Tibial artery (tissue), 4 donors: ENCODE results near the gene NPHP3.

Source experiments
- DNase-seq, 2 donors: peaks; one replicate each; pipeline ENCODE4 v3.0.0-alpha.2; 2019
- H3K27ac ChIP-seq, 2 donors: fragments of 200-600 bp; sonication (generic) in 1 of 2; 1 replicate in 1 of 2; 2 replicates in 1 of 2; pipeline ENCODE4 v1.5.1; 2018 to 2019; ENCODE audit warnings: mild to moderate bottlenecking in 1 of 2
- H3K27me3 ChIP-seq, 2 donors: fragments of 200-600 bp; sonication (generic) in 1 of 2; one replicate each; pipeline versions ENCODE4 v1.5.1 to v1.6.0; 2016 to 2019
- H3K36me3 ChIP-seq, 3 donors: fragments of 200-600 bp; sonication (generic) in 2 of 3; one replicate each; pipeline ENCODE4 v1.5.1; 2016 to 2019; ENCODE audit warnings: mild to moderate bottlenecking in 2 of 3
- H3K4me1 ChIP-seq, 4 donors: fragments of 200-600 bp; sonication (generic) in 2 of 4; 1 replicate in 3 of 4; 2 replicates in 1 of 4; pipeline ENCODE4 v1.5.1; 2016 to 2019
- H3K4me3 ChIP-seq, 2 donors: fragments of 200-600 bp; sonication (generic) in 1 of 2; 1 replicate in 1 of 2; 2 replicates in 1 of 2; pipeline ENCODE4 v1.5.1; 2018 to 2019; ENCODE audit warnings: mild to moderate bottlenecking in 2 of 2
- H3K9me3 ChIP-seq, 3 donors: fragments of 200-600 bp; sonication (generic) in 1 of 3; one replicate each; pipeline ENCODE4 v1.5.1; 2016 to 2019
- CTCF ChIP-seq, 2 experiments: fragments of 200-600 bp in 1 of 2; fragments of 450-650 bp in 1 of 2; IDR thresholded peaks; one replicate each; pipeline ENCODE4 v1.5.1; 2017 to 2019; ENCODE audit warnings: antibody characterized with exemption in 2 of 2, mild to moderate bottlenecking in 1 of 2, moderate library complexity in 1 of 2
- intact Hi-C: fragments of 100-400 bp; cut with DNase I; formaldehyde crosslinking; loops from one replicate; pipeline ENCODE4 v1.15.0; 2023; ENCODE audit warnings: low total_unique reads

NPHP3 gene

GRCh38 chr3:132652640-132653270, 69.5 kb downstream of the NPHP3 start:
- peaks cover 0 to under 1% (median 0%) of the 10 kb centered on the region in 4 donors for H3K4me1 ChIP-seq
- no peak overlapping the region for H3K27ac ChIP-seq
- no peaks in the 10 kb centered on the region for H3K9me3 ChIP-seq
- TF ChIP-seq CTCF (IDR thresholded peaks at IDR 0.05), result no peak
- no peaks in the 10 kb centered on the region for H3K36me3 ChIP-seq
- DNase-seq, result no peak
- H3K4me3 ChIP-seq, result no peak overlapping the region
- intact Hi-C loops, result no loop called here
- no peaks in the 10 kb centered on the region for H3K27me3 ChIP-seq

GRCh38 chr3:132650153-132650552, 72.1 kb downstream of the NPHP3 start:
- DNase-seq, result no peak
- intact Hi-C loops, result no loop called here
- no peak overlapping the region for H3K4me3 ChIP-seq
- TF ChIP-seq CTCF (IDR thresholded peaks at IDR 0.05), result no peak
- no peaks in the 10 kb centered on the region for H3K9me3 ChIP-seq
- H3K4me1 ChIP-seq, result no peaks in the 10 kb centered on the region
- H3K36me3 ChIP-seq, result no peaks in the 10 kb centered on the region
- no peaks in the 10 kb centered on the region for H3K27me3 ChIP-seq
- H3K27ac ChIP-seq, result no peak overlapping the region

GRCh38 chr3:132645058-132645457, 77.2 kb downstream of the NPHP3 start:
- DNase-seq, result no peak
- Histone ChIP-seq H3K27ac (no peak overlapping the region), H3K27me3 (no peaks in the 10 kb centered on the region), H3K4me1 (no peaks in the 10 kb centered on the region), H3K9me3 (no peaks in the 10 kb centered on the region), H3K4me3 (no peak overlapping the region), H3K36me3 (peaks cover 0 to 14% (median 0%) of the 10 kb centered on the region in 3 donors)
- TF ChIP-seq CTCF (IDR thresholded peaks at IDR 0.05), result no peak
- intact Hi-C loops, result loop anchor here (2.0 kb wide), 1 partner anchor 108 kb away; no protein-coding TSS in a partner anchor

- Histone ChIP-seq H3K9me3 (no peaks in the 10 kb centered on the region), H3K4me1 (no peaks in the 10 kb centered on the region), H3K36me3 (peaks cover 11 to 31% (median 13%) of the 10 kb centered on the region in 3 donors), H3K27me3 (no peaks in the 10 kb centered on the region), H3K4me3 (no peak overlapping the region), H3K27ac (no peak overlapping the region)
- TF ChIP-seq CTCF (IDR thresholded peaks at IDR 0.05), result no peak
- intact Hi-C loops, result no loop called here
- no peak for DNase-seq
Measured at GRCh38 chr3:132643366-132643765, 78.8 kb downstream of the NPHP3 start.

- H3K9me3 ChIP-seq, result no peaks in the 10 kb centered on the region
- intact Hi-C loops, result no loop called here
- no peak for TF ChIP-seq CTCF (IDR thresholded peaks at IDR 0.05)
- no peak overlapping the region for H3K27ac ChIP-seq
- no peaks in the 10 kb centered on the region for H3K27me3 ChIP-seq
- H3K4me3 ChIP-seq, result no peak overlapping the region
- H3K4me1 ChIP-seq, result no peaks in the 10 kb centered on the region
- no peak for DNase-seq
- H3K36me3 ChIP-seq, result peaks cover 15 to 32% (median 15%) of the 10 kb centered on the region in 3 donors
Measured at GRCh38 chr3:132642539-132642847, 79.7 kb downstream of the NPHP3 start.
